K562 (cell line): ENCODE results near the gene SKIDA1. TPM values are rescaled to one million over a fixed set of nuclear protein-coding genes. Genes with fewer than 3 reads are reported as not detected.

ENCODE experiments used
- C11orf30 ChIP-seq: fragments of 450-650 bp; IDR thresholded peaks from 2 replicates; pipeline ENCODE4 v1.6.1; 2016; ENCODE audit warnings: low read depth, mild to moderate bottlenecking
- CCAR2 ChIP-seq: fragments of 200-400 bp; formaldehyde crosslinking; IDR thresholded peaks from 2 replicates; pipeline ENCODE4 v1.6.1; 2017; ENCODE audit warnings: mild to moderate bottlenecking, low read depth, low read length
- DNMT1 ChIP-seq: fragments of 450-650 bp; IDR thresholded peaks from 2 replicates; pipeline ENCODE4 v1.6.1; 2016; ENCODE audit warnings: antibody characterized with exemption, mild to moderate bottlenecking
- HNRNPL ChIP-seq: fragments of 200-400 bp; formaldehyde crosslinking; IDR thresholded peaks from 2 replicates; pipeline ENCODE4 v1.6.1; 2017; ENCODE audit warnings: low read depth, mild to moderate bottlenecking, low read length
- HNRNPLL ChIP-seq: fragments of 200-400 bp; formaldehyde crosslinking; IDR thresholded peaks from 2 replicates; pipeline ENCODE4 v1.6.1; 2017; ENCODE audit warnings: low read length, low read depth, mild to moderate bottlenecking; ENCODE audit not compliant: poor library complexity, severe bottlenecking
- ILF3 ChIP-seq: fragments of 450-650 bp; IDR thresholded peaks from 2 replicates; pipeline ENCODE4 v1.6.1; 2018; ENCODE audit warnings: antibody characterized with exemption, mild to moderate bottlenecking, moderate library complexity, borderline replicate concordance
- NCOA6 ChIP-seq: fragments of 450-650 bp; IDR thresholded peaks from 2 replicates; pipeline ENCODE4 v1.6.1; 2017; ENCODE audit warnings: mild to moderate bottlenecking
- NFIC ChIP-seq: fragments of 450-650 bp; IDR thresholded peaks from 2 replicates; pipeline ENCODE4 v1.6.1; 2017; ENCODE audit warnings: mild to moderate bottlenecking, inconsistent platforms
- NR2C2 ChIP-seq, 2 experiments: fragments of 200-800 bp in 1 of 2; sonication (Bioruptor generic) in 1 of 2; sonication (generic) in 1 of 2; formaldehyde crosslinking in 1 of 2; IDR thresholded peaks; 2 replicates each; pipeline versions ENCODE4 v1.6.1 to v1.8.0; 2016 to 2022; ENCODE audit warnings: mild to moderate bottlenecking in 1 of 2, missing compliant biosample characterization in 1 of 2, missing genetic modification characterization in 1 of 2, missing genetic modification reagents in 1 of 2
- PCBP1 ChIP-seq: fragments of 200-400 bp; formaldehyde crosslinking; IDR thresholded peaks from 2 replicates; pipeline ENCODE4 v1.6.1; 2018; ENCODE audit warnings: mild to moderate bottlenecking, low read depth, low read length; ENCODE audit not compliant: poor library complexity, severe bottlenecking
- POLR2A ChIP-seq: fragments of 450-650 bp; conservative IDR thresholded peaks from 2 replicates; pipeline ENCODE4 v1.6.1; 2016
- RHOXF2B ChIP-seq: fragments of 250-450 bp; sonication (Bioruptor Pico); conservative IDR thresholded peaks from 2 replicates; pipeline ENCODE4 v1.5.1; 2021
- SAP30 ChIP-seq: fragments of 200-600 bp; sonication (generic); IDR thresholded peaks from 2 replicates; pipeline ENCODE4 v1.6.1; 2012; ENCODE audit warnings: borderline replicate concordance, low read depth, mild to moderate bottlenecking, moderate library complexity, low read length, control low read depth, inconsistent platforms; ENCODE audit not compliant: insufficient read depth, poor library complexity, severe bottlenecking
- SIRT6 ChIP-seq: IDR thresholded peaks from one replicate; pipeline ENCODE4 v1.6.1; 2012; ENCODE audit warnings: low read depth, mild to moderate bottlenecking, control low read depth, inconsistent platforms, low read length, moderate library complexity
- TCF3 ChIP-seq: sonication (generic); formaldehyde crosslinking; IDR thresholded peaks from 2 replicates; pipeline ENCODE4 v1.4.0; 2020; ENCODE audit warnings: mild to moderate bottlenecking, missing genetic modification reagents
- YY1 ChIP-seq, 3 experiments: IDR thresholded peaks; 2 replicates each; pipeline ENCODE4 v1.6.1; 2011; ENCODE audit warnings: low read length in 2 of 3, mild to moderate bottlenecking in 2 of 3, moderate library complexity in 2 of 3, borderline replicate concordance in 1 of 3, control low read depth in 1 of 3, low read depth in 1 of 3; ENCODE audit not compliant: insufficient read depth in 3 of 3, insufficient replicate concordance in 2 of 3, control insufficient read depth in 1 of 3, insufficient read length in 1 of 3; ENCODE audit errors: extremely low read depth in 1 of 3
- ZNF175 ChIP-seq: fragments of 200-800 bp; sonication (Bioruptor generic); IDR thresholded peaks from 2 replicates; pipeline ENCODE4 v1.6.1; 2016; ENCODE audit warnings: low read depth, mild to moderate bottlenecking, missing genetic modification characterization, missing compliant biosample characterization
- ZNF224 ChIP-seq: sonication (generic); formaldehyde crosslinking; IDR thresholded peaks from 2 replicates; pipeline ENCODE4 v1.8.0; 2022; ENCODE audit warnings: mild to moderate bottlenecking, missing genetic modification reagents
- ZNF239 ChIP-seq: fragments of 250-450 bp; sonication (Bioruptor Pico); IDR thresholded peaks from 2 replicates; pipeline ENCODE4 v1.4.0; 2020; ENCODE audit warnings: mild to moderate bottlenecking
- ZNF316 ChIP-seq: fragments of 450-650 bp; IDR thresholded peaks from 2 replicates; pipeline ENCODE4 v1.6.1; 2016
- polyA plus RNA-seq, 8 experiments: library from polyadenylated mRNA; depleted of rRNA in 4 of 8; stranded (reverse) in 5 of 8; unstranded in 3 of 8; fragments of >200 nt; fragmentation: Nextera tagmentation in 2 of 8; fragmentation: Illumina TruSeq in 1 of 8; extraction: Ambion mirVana in 2 of 8; extraction: Trizol in 1 of 8; gene quantifications; 2 replicates each; pipeline versions ENCODE4 v1.2.1 to v1.2.3, GENCODE V29; 2011 to 2014; ENCODE audit warnings: inconsistent platforms in 1 of 8, missing spikeins in 1 of 8
- total RNA-seq, 7 experiments: library from RNA; depleted of rRNA in 6 of 7; stranded (reverse); fragments of >200 nt in 6 of 7; fragmentation: Illumina TruSeq in 2 of 7; extraction: Trizol in 2 of 7; gene quantifications; 2 replicates each; pipeline versions ENCODE4 v1.2.1 to v1.2.3, GENCODE V29; 2011 to 2021; ENCODE audit warnings: low replicate concordance in 1 of 7
- TF ChIP-seq, protein P1 (sequence below), 2 experiments: IDR thresholded peaks in 1 of 2; conservative IDR thresholded peaks in 1 of 2; 2 replicates each; pipeline ENCODE4 v1.6.1; 2016; ENCODE audit warnings: low read depth in 2 of 2, mild to moderate bottlenecking in 1 of 2, missing compliant biosample characterization in 1 of 2, missing genetic modification characterization in 1 of 2, moderate library complexity in 1 of 2
- TF ChIP-seq, protein P2 (sequence below): IDR thresholded peaks from 2 replicates; pipeline ENCODE4 v1.6.1; 2014; ENCODE audit warnings: antibody characterized with exemption
- TF ChIP-seq, protein P3 (sequence below): fragments of 250-450 bp; sonication (Bioruptor Pico); IDR thresholded peaks from 2 replicates; pipeline ENCODE4 v1.8.0; 2022; ENCODE audit warnings: moderate library complexity, mild to moderate bottlenecking, inconsistent platforms

The SKIDA1 gene
- total and polyA plus RNA-seq, 9 of the 15 experiments (the other 6 are each of a cell fraction or from before 2014, with no cell fraction given) = 0.05 to 1.1 (median 0.42) TPM

DNA sequence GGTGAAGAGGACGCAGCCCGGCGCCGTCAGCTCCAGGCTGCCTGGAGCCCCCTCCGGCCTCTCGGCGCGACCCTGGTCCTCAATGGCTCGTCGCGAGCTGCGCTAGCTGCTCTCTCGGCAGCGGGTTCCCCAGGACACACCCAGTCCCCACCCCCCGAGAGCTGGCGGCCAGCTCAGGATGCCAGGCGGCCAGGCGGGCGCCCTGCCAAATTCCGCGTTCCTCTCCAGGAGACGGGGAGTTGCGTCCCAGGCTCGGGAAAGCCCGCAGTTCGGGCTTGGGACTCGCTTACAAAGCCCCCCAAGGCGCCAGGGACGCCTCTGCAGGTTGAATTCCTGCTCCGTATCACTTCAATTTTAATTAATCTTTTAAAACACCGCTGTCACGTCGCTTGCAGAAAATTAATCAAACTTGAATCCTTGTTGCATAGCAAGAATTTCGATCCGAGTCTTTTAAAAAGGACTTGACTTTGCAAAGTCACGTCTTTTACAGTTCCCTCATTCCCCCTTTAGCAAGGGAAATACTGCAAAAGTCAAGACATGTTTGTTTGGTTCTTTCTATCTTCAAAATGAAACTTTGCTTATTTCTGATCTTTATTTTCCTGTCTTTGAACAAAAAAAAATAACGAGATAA, 28.2 kb downstream of the SKIDA1 start (continued):
- TF ChIP-seq, protein P1, sequence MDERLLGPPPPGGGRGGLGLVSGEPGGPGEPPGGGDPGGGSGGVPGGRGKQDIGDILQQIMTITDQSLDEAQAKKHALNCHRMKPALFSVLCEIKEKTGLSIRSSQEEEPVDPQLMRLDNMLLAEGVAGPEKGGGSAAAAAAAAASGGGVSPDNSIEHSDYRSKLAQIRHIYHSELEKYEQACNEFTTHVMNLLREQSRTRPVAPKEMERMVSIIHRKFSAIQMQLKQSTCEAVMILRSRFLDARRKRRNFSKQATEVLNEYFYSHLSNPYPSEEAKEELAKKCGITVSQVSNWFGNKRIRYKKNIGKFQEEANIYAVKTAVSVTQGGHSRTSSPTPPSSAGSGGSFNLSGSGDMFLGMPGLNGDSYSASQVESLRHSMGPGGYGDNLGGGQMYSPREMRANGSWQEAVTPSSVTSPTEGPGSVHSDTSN (CRISPR knock-in tag; IDR thresholded peaks at IDR 0.05; ENCODE audit: low read depth) = no peak
- TF ChIP-seq, protein P1 (tag; conservative IDR thresholded peaks at IDR 0.05; ENCODE audit: low read depth) = 0 out of 2 replicates have a peak, but pooled peaks have one; percentile 17
- TF ChIP-seq SIRT6 (no peak), HNRNPLL (no peak), ZNF316 (no peak), PCBP1 (no peak), YY1 (IDR thresholded peaks at IDR 0.05; ENCODE audit: borderline replicate concordance in 1 of 3, control insufficient read depth in 1 of 3, extremely low read depth in 1 of 3, insufficient read depth in 3 of 3, insufficient read length in 1 of 3, insufficient replicate concordance in 2 of 3, low read depth in 1 of 3, low read length in 2 of 3) (peak in 1 of 3 experiments; percentile 3), NFIC (peak; percentile 86), SAP30 (no peak), HNRNPL (no peak), ZNF175 (no peak), ZNF224 (CRISPR knock-in tag) (no peak), POLR2A (no peak), NR2C2 (CRISPR knock-in tag; IDR thresholded peaks at IDR 0.05) (no peak), NR2C2 (tag; IDR thresholded peaks at IDR 0.05) (no peak), C11orf30 (no peak), NCOA6 (no peak), ZNF239 (CRISPR knock-in tag) (no peak), CCAR2 (no peak), DNMT1 (no peak), RHOXF2B (CRISPR knock-in tag) (no peak), TCF3 (CRISPR knock-in tag) (no peak), ILF3 (no peak)
- TF ChIP-seq, protein P2, sequence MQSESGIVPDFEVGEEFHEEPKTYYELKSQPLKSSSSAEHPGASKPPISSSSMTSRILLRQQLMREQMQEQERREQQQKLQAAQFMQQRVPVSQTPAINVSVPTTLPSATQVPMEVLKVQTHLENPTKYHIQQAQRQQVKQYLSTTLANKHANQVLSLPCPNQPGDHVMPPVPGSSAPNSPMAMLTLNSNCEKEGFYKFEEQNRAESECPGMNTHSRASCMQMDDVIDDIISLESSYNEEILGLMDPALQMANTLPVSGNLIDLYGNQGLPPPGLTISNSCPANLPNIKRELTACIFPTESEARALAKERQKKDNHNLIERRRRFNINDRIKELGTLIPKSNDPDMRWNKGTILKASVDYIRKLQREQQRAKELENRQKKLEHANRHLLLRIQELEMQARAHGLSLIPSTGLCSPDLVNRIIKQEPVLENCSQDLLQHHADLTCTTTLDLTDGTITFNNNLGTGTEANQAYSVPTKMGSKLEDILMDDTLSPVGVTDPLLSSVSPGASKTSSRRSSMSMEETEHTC = no peak
- TF ChIP-seq, protein P3, sequence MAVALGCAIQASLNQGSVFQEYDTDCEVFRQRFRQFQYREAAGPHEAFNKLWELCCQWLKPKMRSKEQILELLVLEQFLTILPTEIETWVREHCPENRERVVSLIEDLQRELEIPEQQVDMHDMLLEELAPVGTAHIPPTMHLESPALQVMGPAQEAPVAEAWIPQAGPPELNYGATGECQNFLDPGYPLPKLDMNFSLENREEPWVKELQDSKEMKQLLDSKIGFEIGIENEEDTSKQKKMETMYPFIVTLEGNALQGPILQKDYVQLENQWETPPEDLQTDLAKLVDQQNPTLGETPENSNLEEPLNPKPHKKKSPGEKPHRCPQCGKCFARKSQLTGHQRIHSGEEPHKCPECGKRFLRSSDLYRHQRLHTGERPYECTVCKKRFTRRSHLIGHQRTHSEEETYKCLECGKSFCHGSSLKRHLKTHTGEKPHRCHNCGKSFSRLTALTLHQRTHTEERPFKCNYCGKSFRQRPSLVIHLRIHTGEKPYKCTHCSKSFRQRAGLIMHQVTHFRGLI (CRISPR knock-in tag) = no peak
